K562 (cell line): ENCODE measurements around the gene RNF115. TPM values are rescaled to one million over a fixed set of nuclear protein-coding genes. Genes with fewer than 3 reads are reported as not detected.
A peak's percentile ranks its signal among the peaks of the same experiment; 100 is the strongest.

Experiments used
- ATAC-seq: fragments of 200-7000 bp; cut with Tn5 transposase; 3 replicates; pipeline ENCODE4 v1.9.1; 2020; ENCODE audit warnings: moderate library complexity
- BruUV-seq: library from RNA; stranded (reverse); fragments of 400-500 nt; replicated peaks from 2 replicates; lab custom pipeline; 2021; lab: Mats Ljungman, UMichigan
- CTCF ChIA-PET: fragments of 300-600 bp; formaldehyde crosslinking; extraction: SDS; loops from one replicate; lab custom pipeline; 2021; ENCODE audit warnings: low intra/inter-chr PET ratio; lab: Yijun Ruan, JAX
- POLR2A ChIA-PET: fragments of 300-600, 350-650 bp; sonication (Branson Sonifier 250); formaldehyde crosslinking; extraction: SDS; loops from one replicate; lab custom pipeline; 2021; ENCODE audit warnings: antibody characterized with exemption, inconsistent platforms; lab: Yijun Ruan, JAX
- DNase-seq, 4 experiments: peaks; one replicate each; pipeline versions ENCODE4 v3.0.0 to v3.0.0-alpha.2; 2011 to 2018; ENCODE audit warnings: low spot score in 3 of 4, mixed read lengths in 3 of 4; ENCODE audit errors: extremely low read depth in 1 of 4
- FAIRE-seq: peaks from 2 replicates; lab custom pipeline; 2011; peaks lifted over from hg19 to GRCh38; lab: Jason Lieb, UNC
- H2AFZ ChIP-seq: 2 replicates; pipeline ENCODE4 v1.6.0; 2011; ENCODE audit warnings: low read depth, low read length, control low read depth, inconsistent platforms
- H3K27ac ChIP-seq: fragments of 200-600 bp; 3 replicates; pipeline ENCODE4 v1.8.0; 2011; ENCODE audit warnings: low read depth, mild to moderate bottlenecking, control low read depth, inconsistent platforms, low read length, moderate library complexity, mixed read lengths; ENCODE audit errors: extremely low read depth
- H3K27me3 ChIP-seq, 2 experiments: fragments of 300-600 bp in 1 of 2; 2 replicates in 1 of 2; 3 replicates in 1 of 2; pipeline versions ENCODE4 v1.6.0 to v1.8.0; 2011; ENCODE audit warnings: inconsistent platforms in 2 of 2, low read length in 2 of 2, mild to moderate bottlenecking in 1 of 2, mixed read lengths in 1 of 2, moderate library complexity in 1 of 2; ENCODE audit not compliant: control insufficient read depth in 2 of 2, insufficient read depth in 2 of 2
- H3K36me3 ChIP-seq: fragments of 300-600 bp; 3 replicates; pipeline ENCODE4 v1.8.0; 2011; ENCODE audit warnings: mild to moderate bottlenecking, low read length, inconsistent platforms; ENCODE audit not compliant: control insufficient read depth, insufficient read depth
- H3K4me1 ChIP-seq, 2 experiments: fragments of 200-600 bp in 1 of 2; replicated peaks in 1 of 2; 2 replicates in 1 of 2; 3 replicates in 1 of 2; pipeline versions ENCODE4 v1.5.1 to v1.8.0; 2011; ENCODE audit warnings: inconsistent platforms in 2 of 2, low read length in 2 of 2, mild to moderate bottlenecking in 1 of 2, mixed read lengths in 1 of 2, moderate library complexity in 1 of 2; ENCODE audit not compliant: control insufficient read depth in 2 of 2, insufficient read depth in 2 of 2
- H3K4me2 ChIP-seq: 2 replicates; pipeline ENCODE4 v1.6.1; 2011; ENCODE audit warnings: low read length, control low read depth, inconsistent platforms, mixed read lengths; ENCODE audit not compliant: insufficient read depth
- H3K4me3 ChIP-seq: fragments of 200-600 bp; sonication (generic), shearing (Covaris generic); 2 replicates; pipeline ENCODE4 v1.5.1; 2016; ENCODE audit warnings: control low read depth, inconsistent platforms
- H3K79me2 ChIP-seq: fragments of 200-600 bp; 3 replicates; pipeline ENCODE4 v1.8.0; 2011; ENCODE audit warnings: low read length, inconsistent platforms; ENCODE audit not compliant: control insufficient read depth, insufficient read depth
- H3K9ac ChIP-seq, 2 experiments: 2 replicates each; pipeline versions ENCODE4 v1.6.0 to v1.6.1; 2011; ENCODE audit warnings: low read depth in 2 of 2, low read length in 2 of 2, control low read depth in 1 of 2, inconsistent platforms in 1 of 2, mild to moderate bottlenecking in 1 of 2, mixed read lengths in 1 of 2; ENCODE audit not compliant: insufficient read depth in 1 of 2
- H3K9me1 ChIP-seq: one replicate; pipeline ENCODE4 v1.6.0; 2011; ENCODE audit warnings: inconsistent platforms, mild to moderate bottlenecking, low read length, moderate library complexity; ENCODE audit not compliant: control insufficient read depth, insufficient read depth
- H3K9me3 ChIP-seq: replicated peaks from 2 replicates; pipeline ENCODE4 v1.5.1; 2011; ENCODE audit warnings: low read depth, low read length, inconsistent platforms; ENCODE audit not compliant: control insufficient read depth, insufficient read depth
- H4K20me1 ChIP-seq: replicated peaks from 2 replicates; pipeline ENCODE4 v1.6.1; 2011; ENCODE audit warnings: low read length, inconsistent platforms, mixed read lengths; ENCODE audit not compliant: control insufficient read depth, insufficient read depth
- BRD9 ChIP-seq: fragments of 450-650 bp; IDR thresholded peaks from 2 replicates; pipeline ENCODE4 v1.6.1; 2018; ENCODE audit warnings: low read depth; ENCODE audit not compliant: partially characterized antibody
- E2F8 ChIP-seq: fragments of 450-650 bp; IDR thresholded peaks from 2 replicates; pipeline ENCODE4 v1.7.1; 2018; ENCODE audit warnings: mild to moderate bottlenecking, low read depth; ENCODE audit not compliant: partially characterized antibody
- KAT8 ChIP-seq: fragments of 450-650 bp; IDR thresholded peaks from 2 replicates; pipeline ENCODE4 v1.6.1; 2016; ENCODE audit warnings: low read depth, mild to moderate bottlenecking
- KLF13 ChIP-seq: fragments of 450-650 bp; IDR thresholded peaks from 2 replicates; pipeline ENCODE4 v1.6.1; 2016; ENCODE audit warnings: missing genetic modification characterization, low read depth, mild to moderate bottlenecking, missing compliant biosample characterization, moderate library complexity, borderline replicate concordance
- KLF6 ChIP-seq: fragments of 250-450 bp; sonication (Bioruptor Pico); IDR thresholded peaks from 2 replicates; pipeline ENCODE4 v1.4.0; 2020; ENCODE audit warnings: mild to moderate bottlenecking, moderate library complexity, borderline replicate concordance
- RBM25 ChIP-seq: fragments of 200-400 bp; formaldehyde crosslinking; IDR thresholded peaks from 2 replicates; pipeline ENCODE4 v1.6.1; 2018; ENCODE audit warnings: low read length, low read depth, moderate library complexity; ENCODE audit not compliant: severe bottlenecking
- SIN3A ChIP-seq, 2 experiments: fragments of 150-350 bp in 1 of 2; IDR thresholded peaks; 2 replicates each; pipeline ENCODE4 v1.6.1; 2011 to 2016; ENCODE audit warnings: borderline replicate concordance in 2 of 2, low read depth in 2 of 2, low read length in 2 of 2, mild to moderate bottlenecking in 2 of 2, moderate library complexity in 2 of 2; ENCODE audit not compliant: control insufficient read depth in 1 of 2
- SPI1 ChIP-seq: IDR thresholded peaks from 2 replicates; pipeline ENCODE4 v1.6.1; 2011; ENCODE audit warnings: low read depth, low read length, control low read depth, borderline replicate concordance
- STAG1 ChIP-seq: sonication (generic); formaldehyde crosslinking; IDR thresholded peaks from 2 replicates; pipeline ENCODE4 v1.5.0; 2020; ENCODE audit warnings: missing genetic modification reagents, borderline replicate concordance
- STAT5A ChIP-seq: IDR thresholded peaks from 2 replicates; pipeline ENCODE4 v1.6.1; 2012; ENCODE audit warnings: low read length, inconsistent platforms, borderline replicate concordance
- ZC3H11A ChIP-seq: IDR thresholded peaks from 2 replicates; pipeline ENCODE4 v1.6.1; 2012; ENCODE audit warnings: low read depth, low read length, improper control_type of control experiment
- ZKSCAN8 ChIP-seq: fragments of 200-800 bp; sonication (Bioruptor generic); IDR thresholded peaks from 2 replicates; pipeline ENCODE4 v1.6.1; 2016; ENCODE audit warnings: missing genetic modification characterization, missing compliant biosample characterization
- WGBS: fragments of 100-300 bp; shearing (Covaris generic); methylation state at CpG from one replicate; pipeline ENCODE4 v1.1.6; 2016; ENCODE audit warnings: low coverage, mixed read lengths; ENCODE audit not compliant: insufficient coverage; ENCODE audit errors: missing lambda C conversion rate; 5-methylcytosine and 5-hydroxymethylcytosine counted together
- in situ Hi-C: fragments of 300-500 bp; cut with MboI; formaldehyde crosslinking; loops from 4 replicates; pipeline ENCODE4 v1.15.0; 2018; ENCODE audit warnings: inconsistent platforms, mixed read lengths
- intact Hi-C: fragments of 100-400 bp; cut with micrococcal nuclease; formaldehyde crosslinking; loops from 2 replicates; pipeline ENCODE4 v1.14.2; 2022
- polyA plus RNA-seq, 8 experiments: library from polyadenylated mRNA; depleted of rRNA in 4 of 8; stranded (reverse) in 5 of 8; unstranded in 3 of 8; fragments of >200 nt; fragmentation: Nextera tagmentation in 2 of 8; fragmentation: Illumina TruSeq in 1 of 8; extraction: Ambion mirVana in 2 of 8; extraction: Trizol in 1 of 8; gene quantifications; 2 replicates each; pipeline versions ENCODE4 v1.2.1 to v1.2.3, GENCODE V29; 2011 to 2014; ENCODE audit warnings: inconsistent platforms in 1 of 8, missing spikeins in 1 of 8
- total RNA-seq, 7 experiments: library from RNA; depleted of rRNA in 6 of 7; stranded (reverse); fragments of >200 nt in 6 of 7; fragmentation: Illumina TruSeq in 2 of 7; extraction: Trizol in 2 of 7; gene quantifications; 2 replicates each; pipeline versions ENCODE4 v1.2.1 to v1.2.3, GENCODE V29; 2011 to 2021; ENCODE audit warnings: low replicate concordance in 1 of 7

Gene RNF115
- total and polyA plus RNA-seq, 9 of the 15 experiments (the other 6 are each of a cell fraction or from before 2014, with no cell fraction given), result 1.9 to 14.3 (median 9.5) TPM

GRCh38 chr1:145773423-145773822 lies 50.5 kb downstream of the RNF115 start:
- Histone ChIP-seq H3K9me1 (no peaks in the 10 kb centered on the region), H3K27ac (peak overlapping the region; percentile 43; the same call in 1 of the 3 replicates), H3K4me3 (no peak overlapping the region), H3K4me1 (peaks cover 0 to 6% of the 10 kb centered on the region in 2 experiments; a peak in 2 of 5 replicates), H3K36me3 (peaks cover 22% of the 10 kb centered on the region; the same call in 1 of the 3 replicates), H4K20me1 (no peaks in the 10 kb centered on the region), H3K79me2 (no peaks in the 10 kb centered on the region), H3K27me3 (no peaks in the 10 kb centered on the region), H3K9me3 (no peaks in the 10 kb centered on the region), H2AFZ (no peak overlapping the region), H3K4me2 (no peak overlapping the region), H3K9ac (no peak overlapping the region)
- CTCF ChIA-PET, result no interaction called here
- FAIRE-seq, result no peak
- POLR2A ChIA-PET, result interaction anchor here (0.6 to 1.3 kb wide), 3 partner anchors 11 to 52 kb away, joined by 3 to 4 read pairs (median 3); no protein-coding TSS in a partner anchor
- DNase-seq, result no peak
- 100% methylated on average over 1 of the region's 1 CpG for whole genome bisulfite sequencing
- in situ Hi-C loops (no loop called here), intact Hi-C loops (no loop called here)
- no TSS peak for BruUV-seq
- TF ChIP-seq SPI1 (peak; percentile 51; the same call in 1 of the 2 replicates), KAT8 (no peak), KLF6 (CRISPR knock-in tag) (no peak)
- no peak; the same call in 1 of the 3 replicates for ATAC-seq

- Histone ChIP-seq H3K4me2 (no peak overlapping the region), H3K4me1 (peaks cover 0 to 3% of the 10 kb centered on the region in 2 experiments; a peak in 2 of 5 replicates), H3K27me3 (no peaks in the 10 kb centered on the region), H3K9me1 (no peaks in the 10 kb centered on the region), H3K4me3 (no peak overlapping the region), H2AFZ (no peak overlapping the region), H3K9me3 (no peaks in the 10 kb centered on the region), H3K79me2 (no peaks in the 10 kb centered on the region), H3K36me3 (peaks cover 22% of the 10 kb centered on the region; the same call in 1 of the 3 replicates), H3K27ac (no peak overlapping the region), H4K20me1 (no peaks in the 10 kb centered on the region), H3K9ac (no peak overlapping the region)
- FAIRE-seq (no peak), ATAC-seq (no peak), DNase-seq (no peak)
- CTCF ChIA-PET, result no interaction called here
- 67% methylated on average over 1 of the region's 1 CpG for WGBS
- BruUV-seq, result no TSS peak
- TF ChIP-seq STAT5A, result no peak
- no peak for TF ChIP-seq ZC3H11A
- TF ChIP-seq SIN3A (IDR thresholded peaks at IDR 0.05; ENCODE audit: borderline replicate concordance in 2 of 2, control insufficient read depth in 1 of 2, low read depth in 2 of 2, low read length in 2 of 2), result no peak
- TF ChIP-seq KLF13 (tag), result no peak
- TF ChIP-seq ZKSCAN8 (CRISPR knock-in tag), result no peak
- TF ChIP-seq RBM25, result no peak
- no peak for TF ChIP-seq E2F8
- TF ChIP-seq STAG1, result no peak
- TF ChIP-seq BRD9, result no peak
- in situ Hi-C loops, result no loop called here
- POLR2A ChIA-PET, result no interaction called here
- intact Hi-C loops, result no loop called here
These were observed 52.8 kb downstream of the RNF115 start for GRCh38 chr1:145771056-145771455.
